ENCODE data around the gene PKNOX2. TPM values are rescaled to one million over a fixed set of nuclear protein-coding genes. Genes with fewer than 3 reads are reported as not detected.

PKNOX2 gene
- total and polyA plus RNA-seq, 2 of the 4 experiments (the other 2 are of a cell fraction), result 0.72 to 2.3 TPM

DNA sequence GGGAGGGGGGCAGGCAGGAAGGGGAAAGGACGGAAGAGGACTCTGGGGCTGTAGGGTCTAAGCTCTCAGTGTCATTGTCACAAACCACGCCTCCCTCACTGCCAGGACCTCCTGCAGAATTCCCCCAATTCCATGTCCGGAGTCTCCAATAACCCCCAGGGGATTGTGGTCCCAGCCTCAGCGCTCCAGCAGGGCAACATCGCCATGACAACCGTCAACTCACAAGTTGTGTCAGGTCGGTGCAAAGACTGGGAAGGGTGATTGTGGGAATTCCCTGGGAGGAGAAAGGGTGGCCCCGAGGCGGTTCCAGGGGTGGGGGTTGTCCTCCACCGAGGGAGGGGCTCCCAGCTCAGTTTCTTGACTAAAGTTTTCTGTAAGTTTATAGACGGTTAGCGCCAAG lies 245.5 kb downstream of the PKNOX2 start:
- ChIA-PET POLR2A (ENCODE audit: unreplicated experiment) (interaction anchor here (0.6 kb wide), 1 partner anchor 451 kb away, joined by 4 read pairs; no protein-coding TSS in a partner anchor), CTCF (interaction anchor here (0.6 kb wide), 1 partner anchor 46 kb away, joined by 3 read pairs; no protein-coding TSS in a partner anchor)
- ATAC-seq (ENCODE audit: low read depth), result no peak
- Histone ChIP-seq H3K9me1 (ENCODE audit: insufficient read depth, low read length) (no peaks in the 10 kb centered on the region), H3K23ac (ENCODE audit: low read depth, low read length) (no peak overlapping the region), H4K20me1 (ENCODE audit: insufficient read depth, low read length) (no peaks in the 10 kb centered on the region), H3K9me3 (ENCODE audit: control insufficient read depth, insufficient read depth, low read length) (no peaks in the 10 kb centered on the region), H3K4me3 (ENCODE audit: insufficient read depth, low read depth, low read length) (no peak overlapping the region), H3K14ac (replicated peaks; ENCODE audit: low read depth, low read length) (no peak overlapping the region), H2BK5ac (ENCODE audit: low read depth, low read length, poor library complexity, severe bottlenecking) (no peak overlapping the region), H2AK9ac (replicated peaks; ENCODE audit: low read depth, low read length, poor library complexity) (no peak overlapping the region), H3K27ac (ENCODE audit: insufficient read depth, low read length) (no peak overlapping the region), H2BK120ac (ENCODE audit: low read depth, low read length) (no peak overlapping the region), H3K4me1 (ENCODE audit: control insufficient read depth, insufficient read depth, low read length) (no peaks in the 10 kb centered on the region), H3K79me1 (ENCODE audit: low read depth in 1 of 2, low read length in 2 of 2) (no peaks in the 10 kb centered on the region), H3K36me3 (ENCODE audit: control insufficient read depth, insufficient read depth, low read length) (no peaks in the 10 kb centered on the region), H2BK15ac (ENCODE audit: low read depth, low read length) (no peak overlapping the region), H2BK20ac (ENCODE audit: low read depth, low read length) (no peak overlapping the region), H3K9ac (ENCODE audit: low read depth, low read length) (no peak overlapping the region), H3K56ac (ENCODE audit: extremely low read depth, insufficient read depth, low read length) (no peak overlapping the region), H4K5ac (ENCODE audit: low read depth, low read length) (no peak overlapping the region), H3K18ac (ENCODE audit: low read depth, low read length) (no peak overlapping the region), H2AFZ (replicated peaks; ENCODE audit: low read length, poor library complexity) (no peak overlapping the region), H3K4me2 (ENCODE audit: low read depth, low read length) (no peak overlapping the region), H3K27me3 (ENCODE audit: control insufficient read depth, insufficient read depth, low read length) (peaks cover 25% of the 10 kb centered on the region), H2AK5ac (ENCODE audit: low read depth, low read length) (no peak overlapping the region), H4K8ac (ENCODE audit: low read depth in 2 of 2, low read length in 2 of 2) (no peak overlapping the region), H3K4ac (ENCODE audit: low read depth, low read length) (no peak overlapping the region), H4K91ac (ENCODE audit: insufficient read depth, low read depth, low read length) (no peak overlapping the region)
- BruUV-seq (replicated peaks), result no TSS peak
- intact Hi-C loops (cut with micrococcal nuclease) (no loop called here), in situ Hi-C loops (cut with MboI; ENCODE audit: low sequenced_read_pairs) (loop anchor here (25.0 kb wide), 1 partner anchor 748 kb away; the partner anchor contains the start of genes SIAE and SPA17), dilution Hi-C loops (cut with HindIII; ENCODE audit: low sequenced_read_pairs, unreplicated experiment) (no loop called here)
- 52% methylated on average over 3 of the region's 12 CpGs; no CpG with 5 or more reads in 1 of the 2 experiments for WGBS, 2 experiments (ENCODE audit: extremely low coverage in 2 of 2, insufficient read length in 1 of 2)
- no peak for DNase-seq
- TF ChIP-seq SMC3 (IDR thresholded peaks at IDR 0.05; ENCODE audit: low read depth, low read length), result no peak
- TF ChIP-seq MAFK (IDR thresholded peaks at IDR 0.05; ENCODE audit: low read depth, low read length), result no peak
- no peak for TF ChIP-seq FOS (IDR thresholded peaks at IDR 0.05; ENCODE audit: low read depth, low read length)
- no peak for TF ChIP-seq NFE2L2 (IDR thresholded peaks at IDR 0.05; ENCODE audit: low read depth, low read length)
- TF ChIP-seq MAZ (IDR thresholded peaks at IDR 0.05; ENCODE audit: borderline replicate concordance, low read depth, low read length), result no peak

Data from IMR-90 (cell line).